Fibroblast of the aortic adventitia (primary cell): ENCODE data around the gene LENEP. TPM values are rescaled to one million over a fixed set of nuclear protein-coding genes. Genes with fewer than 3 reads are reported as not detected.

Experiments used
- DNase-seq: peaks from one replicate; pipeline ENCODE4 v3.0.0-alpha.2; 2010; ENCODE audit warnings: low read depth
- H3K4me3 ChIP-seq: 2 replicates; pipeline ENCODE4 v1.5.1; 2011; ENCODE audit warnings: low read depth, mild to moderate bottlenecking, control low read depth, low read length, moderate library complexity
- total RNA-seq: library from RNA; depleted of rRNA; stranded (reverse); fragments of >200 nt; gene quantifications from 2 replicates; pipeline ENCODE4 v1.2.3, GENCODE V29; 2012; ENCODE audit warnings: low replicate concordance
- TF ChIP-seq, protein P1 (sequence below): IDR thresholded peaks from 2 replicates; pipeline ENCODE4 v1.5.1; 2011; ENCODE audit warnings: mild to moderate bottlenecking, low read length, control low read depth, inconsistent platforms; ENCODE audit not compliant: insufficient read depth

LENEP gene
- total RNA-seq, 1 donor = not detected

DNA sequence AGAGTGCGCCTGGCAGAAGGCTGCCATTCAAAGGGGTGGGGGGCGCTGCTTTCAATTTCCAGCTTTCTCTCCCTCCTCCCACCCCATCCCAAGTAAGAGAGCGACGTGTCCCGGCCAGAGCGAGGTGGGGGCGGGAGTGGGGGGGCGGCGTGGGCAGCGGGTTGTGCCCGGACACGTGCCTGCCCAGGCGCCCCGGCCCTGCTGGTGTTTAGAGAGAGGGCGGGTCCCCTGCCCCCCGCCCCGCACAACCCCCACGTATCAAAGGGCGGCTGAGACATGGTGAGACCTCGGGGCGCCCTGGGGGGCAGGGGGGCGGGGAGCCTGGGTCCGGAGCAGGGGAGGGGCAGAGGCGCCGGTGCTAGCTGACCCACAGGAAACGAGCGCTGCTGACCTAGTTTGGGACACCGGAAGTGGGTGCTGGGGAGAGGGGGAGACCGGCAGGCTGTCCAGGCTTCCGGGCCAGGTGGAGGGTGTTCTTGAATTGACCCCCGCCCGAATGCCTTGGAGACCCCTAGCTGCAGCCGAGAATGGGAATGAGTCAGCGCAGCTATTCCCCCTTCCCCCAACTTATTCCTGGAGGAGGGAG, 10.5 kb downstream of the LENEP start:
- no peak for DNase-seq

DNA sequence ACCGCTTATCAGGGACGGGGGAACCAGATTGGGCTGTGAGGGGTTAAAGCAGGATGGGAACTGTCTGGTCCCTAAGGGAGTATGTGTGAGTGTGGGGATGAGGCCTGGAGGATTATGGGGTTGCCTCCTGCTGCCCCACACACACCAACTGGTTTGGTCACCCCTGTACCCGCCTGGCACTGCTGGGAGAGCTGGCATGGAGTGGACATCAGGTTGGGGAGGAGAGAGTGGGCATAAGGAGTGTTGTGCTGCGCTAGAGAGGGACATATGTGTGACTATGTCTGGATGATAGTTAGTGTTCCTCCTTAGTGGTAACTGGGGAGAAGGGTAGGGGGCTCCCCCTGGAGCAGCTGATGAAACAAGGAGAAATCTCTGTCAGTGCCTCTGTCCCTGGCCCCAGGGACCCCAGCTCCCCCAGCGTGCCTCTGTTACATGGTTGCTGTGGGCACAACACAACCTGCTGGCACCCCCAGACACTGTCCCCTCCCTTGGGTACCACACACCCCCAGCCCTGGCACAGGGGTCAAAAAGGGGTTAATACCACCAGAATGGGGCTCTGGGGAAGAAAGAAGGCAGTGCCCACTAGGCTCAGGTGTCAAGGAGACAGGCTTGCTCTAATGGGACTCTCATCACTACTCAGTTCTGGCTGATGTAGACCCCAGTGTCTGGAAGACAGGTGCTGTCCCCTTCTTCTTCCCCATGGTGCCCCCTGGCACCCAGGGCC, 11.1 kb downstream of the LENEP start:
- DNase-seq = no peak
- TF ChIP-seq, protein P1, sequence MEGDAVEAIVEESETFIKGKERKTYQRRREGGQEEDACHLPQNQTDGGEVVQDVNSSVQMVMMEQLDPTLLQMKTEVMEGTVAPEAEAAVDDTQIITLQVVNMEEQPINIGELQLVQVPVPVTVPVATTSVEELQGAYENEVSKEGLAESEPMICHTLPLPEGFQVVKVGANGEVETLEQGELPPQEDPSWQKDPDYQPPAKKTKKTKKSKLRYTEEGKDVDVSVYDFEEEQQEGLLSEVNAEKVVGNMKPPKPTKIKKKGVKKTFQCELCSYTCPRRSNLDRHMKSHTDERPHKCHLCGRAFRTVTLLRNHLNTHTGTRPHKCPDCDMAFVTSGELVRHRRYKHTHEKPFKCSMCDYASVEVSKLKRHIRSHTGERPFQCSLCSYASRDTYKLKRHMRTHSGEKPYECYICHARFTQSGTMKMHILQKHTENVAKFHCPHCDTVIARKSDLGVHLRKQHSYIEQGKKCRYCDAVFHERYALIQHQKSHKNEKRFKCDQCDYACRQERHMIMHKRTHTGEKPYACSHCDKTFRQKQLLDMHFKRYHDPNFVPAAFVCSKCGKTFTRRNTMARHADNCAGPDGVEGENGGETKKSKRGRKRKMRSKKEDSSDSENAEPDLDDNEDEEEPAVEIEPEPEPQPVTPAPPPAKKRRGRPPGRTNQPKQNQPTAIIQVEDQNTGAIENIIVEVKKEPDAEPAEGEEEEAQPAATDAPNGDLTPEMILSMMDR = no peak
- peak overlapping the region; percentile 91 for H3K4me3 ChIP-seq

More for the DNA sequence above, 10.5 kb downstream of the LENEP start:
- TF ChIP-seq, protein P1 = no peak
- H3K4me3 ChIP-seq = peak overlapping the region; percentile 91

DNA sequence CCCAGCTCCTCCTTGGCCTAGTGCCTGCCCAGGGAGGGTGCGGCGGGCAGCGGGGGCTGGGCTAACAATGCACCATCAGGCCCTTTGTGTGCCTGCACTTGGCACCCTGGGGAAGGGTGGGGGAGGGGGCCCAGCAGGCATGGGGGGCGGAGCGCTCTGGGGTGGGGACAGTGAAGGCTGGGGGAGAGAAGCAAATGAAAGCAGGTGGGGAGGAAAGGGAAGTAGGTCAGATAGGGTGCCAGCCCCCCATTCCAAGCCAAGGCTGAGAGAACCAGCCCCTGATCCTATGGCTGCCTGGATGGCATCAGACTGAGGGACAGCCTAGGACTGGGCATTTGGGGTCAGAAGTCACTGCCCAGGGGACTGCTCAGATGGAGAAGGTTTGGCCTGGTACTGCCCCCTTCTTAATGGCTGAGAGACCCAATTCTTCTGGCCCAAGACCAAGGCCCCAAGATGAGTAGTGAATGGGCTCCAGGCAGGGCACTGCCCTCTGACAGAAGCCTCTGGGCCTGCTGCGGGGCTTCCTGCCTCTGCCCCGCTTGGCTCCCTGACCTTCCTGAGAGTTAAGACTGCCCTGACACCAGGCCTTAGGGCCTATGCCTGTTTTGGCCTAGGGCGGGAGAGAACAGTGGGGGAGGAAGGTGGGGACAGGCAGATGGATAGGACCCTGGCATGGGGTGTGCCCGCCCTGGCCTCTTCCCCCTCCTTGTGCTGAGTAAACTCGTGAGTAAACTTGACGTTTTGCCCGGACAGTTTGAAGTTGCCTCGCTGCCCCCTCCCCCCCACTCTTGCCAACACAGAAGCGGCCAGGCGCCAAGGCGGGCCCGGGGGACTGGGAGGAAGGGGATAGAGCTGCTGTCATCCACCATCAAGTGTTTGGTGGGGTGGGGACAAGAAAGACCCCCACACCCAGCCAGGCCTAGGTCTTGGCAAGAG, 12.0 kb downstream of the LENEP start:
- DNase-seq = no peak
- H3K4me3 ChIP-seq = peak overlapping the region; percentile 91
- TF ChIP-seq, protein P1 = no peak

DNA sequence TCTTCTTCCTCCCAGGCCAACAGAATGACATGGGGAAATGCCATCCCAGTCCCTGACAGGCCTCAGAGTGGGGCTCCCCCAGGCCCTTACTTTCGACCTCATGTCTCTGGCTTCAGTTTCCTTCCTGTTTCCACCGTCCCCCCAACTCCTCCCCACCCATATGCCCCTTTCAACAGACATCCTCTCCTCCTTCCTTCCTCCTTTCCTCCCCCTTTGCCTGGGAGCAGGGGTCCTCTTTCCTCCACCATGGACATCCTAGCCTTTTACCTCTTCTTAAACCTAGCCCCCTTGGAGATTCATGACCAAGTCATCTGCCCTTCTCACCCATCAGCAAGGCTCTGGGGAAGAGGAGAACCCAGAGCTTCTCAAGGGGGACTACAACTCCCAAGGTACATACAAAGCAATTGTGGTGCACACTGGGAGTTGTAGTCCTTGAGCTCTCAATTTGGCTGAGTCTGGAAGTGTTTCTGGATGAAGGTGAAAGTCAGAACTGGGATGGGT, 13.3 kb downstream of the LENEP start:
- no peak overlapping the region for H3K4me3 ChIP-seq
- TF ChIP-seq, protein P1 = no peak
- DNase-seq = peak; percentile 39

DNA sequence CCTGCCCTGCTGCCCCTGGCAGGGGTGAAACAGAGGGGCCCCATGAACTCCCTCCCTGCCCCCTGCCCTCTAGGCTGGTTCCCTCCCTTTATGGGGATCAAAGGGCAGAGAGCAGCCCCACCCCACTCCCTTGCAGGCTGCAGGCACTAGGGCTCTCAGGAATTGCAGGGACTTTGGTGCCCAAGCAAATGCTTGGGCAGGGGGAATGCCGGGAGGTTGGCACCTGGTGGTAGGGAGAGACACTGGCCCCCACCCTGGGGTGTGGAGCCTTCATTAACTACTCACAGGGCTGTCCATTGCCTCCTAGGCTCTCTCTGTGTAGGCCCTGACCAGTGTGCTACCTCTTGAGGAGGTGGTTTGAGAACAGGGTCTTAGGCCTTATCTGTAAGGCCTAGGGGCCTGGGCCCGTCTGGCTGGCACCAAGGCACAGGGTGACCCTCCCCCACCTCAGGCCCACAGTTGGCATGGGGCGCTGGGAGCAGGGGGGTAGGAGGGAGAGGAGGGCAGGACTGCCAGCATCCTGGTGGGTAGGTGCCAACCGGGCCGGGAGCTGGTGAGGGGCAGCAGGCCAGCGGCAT, 14.0 kb downstream of the LENEP start:
- H3K4me3 ChIP-seq = no peak overlapping the region
- TF ChIP-seq, protein P1 = no peak
- no peak for DNase-seq
